K562 (cell line): ENCODE data around the gene SLC16A6. TPM values are rescaled to one million over a fixed set of nuclear protein-coding genes. Genes with fewer than 3 reads are reported as not detected.

ENCODE experiments used
- ATAC-seq: fragments of 200-7000 bp; cut with Tn5 transposase; 3 replicates; pipeline ENCODE4 v1.9.1; 2020; ENCODE audit warnings: moderate library complexity
- BruUV-seq: library from RNA; stranded (reverse); fragments of 400-500 nt; replicated peaks from 2 replicates; lab custom pipeline; 2021; lab: Mats Ljungman, UMichigan
- CTCF ChIA-PET: fragments of 300-600 bp; formaldehyde crosslinking; extraction: SDS; loops from one replicate; lab custom pipeline; 2021; ENCODE audit warnings: low intra/inter-chr PET ratio; lab: Yijun Ruan, JAX
- POLR2A ChIA-PET: fragments of 300-600, 350-650 bp; sonication (Branson Sonifier 250); formaldehyde crosslinking; extraction: SDS; loops from one replicate; lab custom pipeline; 2021; ENCODE audit warnings: antibody characterized with exemption, inconsistent platforms; lab: Yijun Ruan, JAX
- DNase-seq, 4 experiments: peaks; one replicate each; pipeline versions ENCODE4 v3.0.0 to v3.0.0-alpha.2; 2011 to 2018; ENCODE audit warnings: low spot score in 3 of 4, mixed read lengths in 3 of 4; ENCODE audit errors: extremely low read depth in 1 of 4
- FAIRE-seq: peaks from 2 replicates; lab custom pipeline; 2011; peaks lifted over from hg19 to GRCh38; lab: Jason Lieb, UNC
- H2AFZ ChIP-seq: 2 replicates; pipeline ENCODE4 v1.6.0; 2011; ENCODE audit warnings: low read depth, low read length, control low read depth, inconsistent platforms
- H3K27ac ChIP-seq: fragments of 200-600 bp; 3 replicates; pipeline ENCODE4 v1.8.0; 2011; ENCODE audit warnings: low read depth, mild to moderate bottlenecking, control low read depth, inconsistent platforms, low read length, moderate library complexity, mixed read lengths; ENCODE audit errors: extremely low read depth
- H3K27me3 ChIP-seq, 2 experiments: fragments of 300-600 bp in 1 of 2; 2 replicates in 1 of 2; 3 replicates in 1 of 2; pipeline versions ENCODE4 v1.6.0 to v1.8.0; 2011; ENCODE audit warnings: inconsistent platforms in 2 of 2, low read length in 2 of 2, mild to moderate bottlenecking in 1 of 2, mixed read lengths in 1 of 2, moderate library complexity in 1 of 2; ENCODE audit not compliant: control insufficient read depth in 2 of 2, insufficient read depth in 2 of 2
- H3K36me3 ChIP-seq: fragments of 300-600 bp; 3 replicates; pipeline ENCODE4 v1.8.0; 2011; ENCODE audit warnings: mild to moderate bottlenecking, low read length, inconsistent platforms; ENCODE audit not compliant: control insufficient read depth, insufficient read depth
- H3K4me1 ChIP-seq, 2 experiments: fragments of 200-600 bp in 1 of 2; replicated peaks in 1 of 2; 2 replicates in 1 of 2; 3 replicates in 1 of 2; pipeline versions ENCODE4 v1.5.1 to v1.8.0; 2011; ENCODE audit warnings: inconsistent platforms in 2 of 2, low read length in 2 of 2, mild to moderate bottlenecking in 1 of 2, mixed read lengths in 1 of 2, moderate library complexity in 1 of 2; ENCODE audit not compliant: control insufficient read depth in 2 of 2, insufficient read depth in 2 of 2
- H3K4me2 ChIP-seq: 2 replicates; pipeline ENCODE4 v1.6.1; 2011; ENCODE audit warnings: low read length, control low read depth, inconsistent platforms, mixed read lengths; ENCODE audit not compliant: insufficient read depth
- H3K4me3 ChIP-seq: fragments of 200-600 bp; sonication (generic), shearing (Covaris generic); 2 replicates; pipeline ENCODE4 v1.5.1; 2016; ENCODE audit warnings: control low read depth, inconsistent platforms
- H3K79me2 ChIP-seq: fragments of 200-600 bp; 3 replicates; pipeline ENCODE4 v1.8.0; 2011; ENCODE audit warnings: low read length, inconsistent platforms; ENCODE audit not compliant: control insufficient read depth, insufficient read depth
- H3K9ac ChIP-seq, 2 experiments: 2 replicates each; pipeline versions ENCODE4 v1.6.0 to v1.6.1; 2011; ENCODE audit warnings: low read depth in 2 of 2, low read length in 2 of 2, control low read depth in 1 of 2, inconsistent platforms in 1 of 2, mild to moderate bottlenecking in 1 of 2, mixed read lengths in 1 of 2; ENCODE audit not compliant: insufficient read depth in 1 of 2
- H3K9me1 ChIP-seq: one replicate; pipeline ENCODE4 v1.6.0; 2011; ENCODE audit warnings: inconsistent platforms, mild to moderate bottlenecking, low read length, moderate library complexity; ENCODE audit not compliant: control insufficient read depth, insufficient read depth
- H3K9me3 ChIP-seq: replicated peaks from 2 replicates; pipeline ENCODE4 v1.5.1; 2011; ENCODE audit warnings: low read depth, low read length, inconsistent platforms; ENCODE audit not compliant: control insufficient read depth, insufficient read depth
- H4K20me1 ChIP-seq: replicated peaks from 2 replicates; pipeline ENCODE4 v1.6.1; 2011; ENCODE audit warnings: low read length, inconsistent platforms, mixed read lengths; ENCODE audit not compliant: control insufficient read depth, insufficient read depth
- CBFA2T2 ChIP-seq: fragments of 450-650 bp; conservative IDR thresholded peaks from 2 replicates; pipeline ENCODE4 v1.6.1; 2017; ENCODE audit warnings: mild to moderate bottlenecking
- FIP1L1 ChIP-seq: fragments of 200-400 bp; formaldehyde crosslinking; IDR thresholded peaks from 2 replicates; pipeline ENCODE4 v1.6.1; 2018; ENCODE audit warnings: mild to moderate bottlenecking, low read depth, low read length; ENCODE audit not compliant: poor library complexity, severe bottlenecking
- JUN ChIP-seq, 2 experiments: sonication (generic) in 1 of 2; formaldehyde crosslinking in 1 of 2; IDR thresholded peaks; 2 replicates each; pipeline versions ENCODE4 v1.6.1 to v1.8.0; 2012 to 2022; ENCODE audit warnings: borderline replicate concordance in 2 of 2, mild to moderate bottlenecking in 2 of 2, improper control_type of control experiment in 1 of 2, low read depth in 1 of 2, low read length in 1 of 2, missing genetic modification reagents in 1 of 2
- KDM1A ChIP-seq, 2 experiments: fragments of 450-650 bp; IDR thresholded peaks; 2 replicates each; pipeline ENCODE4 v1.6.1; 2016; ENCODE audit warnings: mild to moderate bottlenecking in 2 of 2
- MBD2 ChIP-seq: sonication (generic); IDR thresholded peaks from 2 replicates; pipeline ENCODE4 v1.6.1; 2016; ENCODE audit warnings: low read depth, borderline replicate concordance
- NR2C1 ChIP-seq, 2 experiments: fragments of 450-650 bp; IDR thresholded peaks; 2 replicates each; pipeline ENCODE4 v1.6.1; 2017; ENCODE audit warnings: mild to moderate bottlenecking in 2 of 2, antibody characterized with exemption in 1 of 2, inconsistent platforms in 1 of 2, missing compliant biosample characterization in 1 of 2, missing genetic modification characterization in 1 of 2
- POU5F1 ChIP-seq: fragments of 150-350 bp; IDR thresholded peaks from 2 replicates; pipeline ENCODE4 v1.6.1; 2014; ENCODE audit warnings: borderline replicate concordance, low read length, low read depth, mild to moderate bottlenecking; ENCODE audit not compliant: partially characterized antibody
- RCOR1 ChIP-seq, 2 experiments: IDR thresholded peaks; 2 replicates each; pipeline ENCODE4 v1.6.1; 2012; ENCODE audit warnings: low read depth in 2 of 2, low read length in 2 of 2, borderline replicate concordance in 1 of 2, improper control_type of control experiment in 1 of 2
- ZNF197 ChIP-seq: fragments of 200-800 bp; sonication (Bioruptor generic); IDR thresholded peaks from 2 replicates; pipeline ENCODE4 v1.6.1; 2016; ENCODE audit warnings: low read depth, missing genetic modification characterization, missing compliant biosample characterization
- WGBS: fragments of 100-300 bp; shearing (Covaris generic); methylation state at CpG from one replicate; pipeline ENCODE4 v1.1.6; 2016; ENCODE audit warnings: low coverage, mixed read lengths; ENCODE audit not compliant: insufficient coverage; ENCODE audit errors: missing lambda C conversion rate; 5-methylcytosine and 5-hydroxymethylcytosine counted together
- in situ Hi-C: fragments of 300-500 bp; cut with MboI; formaldehyde crosslinking; loops from 4 replicates; pipeline ENCODE4 v1.15.0; 2018; ENCODE audit warnings: inconsistent platforms, mixed read lengths
- intact Hi-C: fragments of 100-400 bp; cut with micrococcal nuclease; formaldehyde crosslinking; loops from 2 replicates; pipeline ENCODE4 v1.14.2; 2022
- polyA plus RNA-seq, 8 experiments: library from polyadenylated mRNA; depleted of rRNA in 4 of 8; stranded (reverse) in 5 of 8; unstranded in 3 of 8; fragments of >200 nt; fragmentation: Nextera tagmentation in 2 of 8; fragmentation: Illumina TruSeq in 1 of 8; extraction: Ambion mirVana in 2 of 8; extraction: Trizol in 1 of 8; gene quantifications; 2 replicates each; pipeline versions ENCODE4 v1.2.1 to v1.2.3, GENCODE V29; 2011 to 2014; ENCODE audit warnings: inconsistent platforms in 1 of 8, missing spikeins in 1 of 8
- total RNA-seq, 7 experiments: library from RNA; depleted of rRNA in 6 of 7; stranded (reverse); fragments of >200 nt in 6 of 7; fragmentation: Illumina TruSeq in 2 of 7; extraction: Trizol in 2 of 7; gene quantifications; 2 replicates each; pipeline versions ENCODE4 v1.2.1 to v1.2.3, GENCODE V29; 2011 to 2021; ENCODE audit warnings: low replicate concordance in 1 of 7

Gene SLC16A6
- total and polyA plus RNA-seq, 9 of the 15 experiments (the other 6 are each of a cell fraction or from before 2014, with no cell fraction given) = 0.05 to 0.31 (median 0.15) TPM

- TF ChIP-seq CBFA2T2 (no peak), FIP1L1 (no peak), JUN (IDR thresholded peaks at IDR 0.05; ENCODE audit: borderline replicate concordance, low read depth, low read length) (no peak), JUN (CRISPR knock-in tag; IDR thresholded peaks at IDR 0.05; ENCODE audit: borderline replicate concordance) (no peak), POU5F1 (no peak), RCOR1 (IDR thresholded peaks at IDR 0.05; ENCODE audit: borderline replicate concordance in 1 of 2, low read depth in 2 of 2, low read length in 2 of 2) (peak in 1 of 2 experiments; percentile 61; a peak in 2 of 4 replicates), MBD2 (no peak), KDM1A (IDR thresholded peaks at IDR 0.05) (peak; percentile 32 to 67; a peak in 2 of 4 replicates)
Measured at GRCh38 chr17:68293490-68294195, 2.7 kb upstream of the SLC16A6 start (continued).

- 56% methylated on average over 9 of the region's 9 CpGs for WGBS
- FAIRE-seq (peak; percentile 66), DNase-seq (no peak)
- no peaks in the 10 kb centered on the region for H3K9me3 ChIP-seq
- TSS peak; percentile 67 for BruUV-seq
- no peaks in the 10 kb centered on the region for H3K9me1 ChIP-seq
- H3K4me3 ChIP-seq = peak overlapping the region; percentile 74
- no peaks in the 10 kb centered on the region for H3K36me3 ChIP-seq
- H3K4me1 ChIP-seq = peaks cover 8 to 22% of the 10 kb centered on the region in 2 experiments
- H2AFZ ChIP-seq = peak overlapping the region; percentile 92
- POLR2A ChIA-PET = interaction anchor here (0.7 to 1.6 kb wide), 7 partner anchors 9 to 286 kb away, joined by 3 to 7 read pairs (median 4); no protein-coding TSS in a partner anchor
- no peak overlapping the region for H3K27ac ChIP-seq
- CTCF ChIA-PET = no interaction called here
- in situ Hi-C loops (no loop called here), intact Hi-C loops (no loop called here)
- no peaks in the 10 kb centered on the region for H4K20me1 ChIP-seq
- H3K4me2 ChIP-seq = peak overlapping the region; percentile 93
- peaks cover 7 to 12% of the 10 kb centered on the region in 2 experiments; a peak in 4 of 5 replicates for H3K27me3 ChIP-seq
- TF ChIP-seq ZNF197 (CRISPR knock-in tag) (no peak), NR2C1 (IDR thresholded peaks at IDR 0.05) (no peak), NR2C1 (tag; IDR thresholded peaks at IDR 0.05) (no peak)
- TF ChIP-seq, all 486 proteins: peak for 0
- H3K9ac ChIP-seq = peak overlapping the region; percentile 85 to 96; a peak in 3 of 4 replicates
- no peak for ATAC-seq
- no peaks in the 10 kb centered on the region for H3K79me2 ChIP-seq
Measured at GRCh38 chr17:68292689-68293040, 1.7 kb upstream of the SLC16A6 start.
